ENCODE data around the gene FAU. TPM values are rescaled to one million over a fixed set of nuclear protein-coding genes. Genes with fewer than 3 reads are reported as not detected.

The FAU gene
- total RNA-seq, 1 donor from 2014 or later = 710 TPM

- peak in 1 of 2 experiments; percentile 76 for DNase-seq (ENCODE audit: low spot score in 2 of 2, unreplicated experiment in 2 of 2)
- Mint-ChIP-seq H3K36me3 (peaks cover under 1% of the 10 kb centered on the region), H3K27me3 (ENCODE audit: low read depth) (peaks cover 2% of the 10 kb centered on the region), H3K27ac (peak overlapping the region; percentile 96), H3K4me1 (peaks cover 34% of the 10 kb centered on the region), H3K4me3 (peak overlapping the region; percentile 95), H3K9me3 (no peaks in the 10 kb centered on the region)
- peak; percentile 84 for TF ChIP-seq CTCF (IDR thresholded peaks at IDR 0.05; ENCODE audit: unreplicated experiment)
Measured at GRCh38 chr11:65112546-65113360, 9.2 kb downstream of the FAU start.

GRCh38 chr11:65111744-65112545 lies 10.0 kb downstream of the FAU start, which contains the start of gene TM7SF2:
TSS of gene TM7SF2 (plus strand) at chr11:65111872. CDS start at chr11:65112016, 144 bp downstream.
- Mint-ChIP-seq H3K4me1 (peaks cover 34% of the 10 kb centered on the region), H3K36me3 (no peaks in the 10 kb centered on the region), H3K4me3 (peak within 1 kb of the TSS; percentile 95), H3K27ac (peak within 1 kb of the TSS; percentile 96), H3K9me3 (no peaks in the 10 kb centered on the region), H3K27me3 (ENCODE audit: low read depth) (peaks cover 2% of the 10 kb centered on the region)
- no peak for TF ChIP-seq CTCF (IDR thresholded peaks at IDR 0.05; ENCODE audit: unreplicated experiment)
- DNase-seq (ENCODE audit: low spot score in 2 of 2, unreplicated experiment in 2 of 2) = peak; percentile 91 to 92

- peak overlapping the region; percentile 93 for H3K27ac Mint-ChIP-seq
- H3K4me1 Mint-ChIP-seq = peaks cover 31% of the 10 kb centered on the region
- TF ChIP-seq CTCF (IDR thresholded peaks at IDR 0.05; ENCODE audit: unreplicated experiment) = no peak
- no peak for DNase-seq (ENCODE audit: low spot score in 2 of 2, unreplicated experiment in 2 of 2)
- no peaks in the 10 kb centered on the region for H3K9me3 Mint-ChIP-seq
- peaks cover 2% of the 10 kb centered on the region for H3K27me3 Mint-ChIP-seq (ENCODE audit: low read depth)
- H3K36me3 Mint-ChIP-seq = no peaks in the 10 kb centered on the region
- H3K4me3 Mint-ChIP-seq = peak overlapping the region; percentile 95
Measured at GRCh38 chr11:65111159-65111743, 10.7 kb downstream of the FAU start.

- Mint-ChIP-seq H3K4me1 (peaks cover 31% of the 10 kb centered on the region), H3K4me3 (no peak overlapping the region), H3K9me3 (no peaks in the 10 kb centered on the region), H3K27ac (peak overlapping the region; percentile 12), H3K27me3 (ENCODE audit: low read depth) (peaks cover 2% of the 10 kb centered on the region), H3K36me3 (no peaks in the 10 kb centered on the region)
- peak; percentile 81 to 98 for DNase-seq (ENCODE audit: low spot score in 2 of 2, unreplicated experiment in 2 of 2)
- TF ChIP-seq CTCF (IDR thresholded peaks at IDR 0.05; ENCODE audit: unreplicated experiment) = peak; percentile 100
Measured at GRCh38 chr11:65110354-65110861, 11.5 kb downstream of the FAU start.

Measured in mesothelial cell of epicardium (in vitro differentiated cells).